Fibroblast of lung (primary cell): ENCODE measurements around the gene CPSF4L.

Experiments used
- EZH2 ChIP-seq: IDR thresholded peaks from 2 replicates; pipeline ENCODE4 v1.5.1; 2012; ENCODE audit warnings: low read length, control low read depth, mild to moderate bottlenecking; ENCODE audit errors: missing control alignments
- TF ChIP-seq, protein P1 (sequence below), 2 donors: IDR thresholded peaks in 1 of 2; conservative IDR thresholded peaks in 1 of 2; 1 replicate in 1 of 2; 2 replicates in 1 of 2; pipeline ENCODE4 v1.5.1; 2011 to 2012; ENCODE audit warnings: low read length in 2 of 2, control low read depth in 1 of 2, inconsistent platforms in 1 of 2, low read depth in 1 of 2, mild to moderate bottlenecking in 1 of 2

- TF ChIP-seq, protein P1, sequence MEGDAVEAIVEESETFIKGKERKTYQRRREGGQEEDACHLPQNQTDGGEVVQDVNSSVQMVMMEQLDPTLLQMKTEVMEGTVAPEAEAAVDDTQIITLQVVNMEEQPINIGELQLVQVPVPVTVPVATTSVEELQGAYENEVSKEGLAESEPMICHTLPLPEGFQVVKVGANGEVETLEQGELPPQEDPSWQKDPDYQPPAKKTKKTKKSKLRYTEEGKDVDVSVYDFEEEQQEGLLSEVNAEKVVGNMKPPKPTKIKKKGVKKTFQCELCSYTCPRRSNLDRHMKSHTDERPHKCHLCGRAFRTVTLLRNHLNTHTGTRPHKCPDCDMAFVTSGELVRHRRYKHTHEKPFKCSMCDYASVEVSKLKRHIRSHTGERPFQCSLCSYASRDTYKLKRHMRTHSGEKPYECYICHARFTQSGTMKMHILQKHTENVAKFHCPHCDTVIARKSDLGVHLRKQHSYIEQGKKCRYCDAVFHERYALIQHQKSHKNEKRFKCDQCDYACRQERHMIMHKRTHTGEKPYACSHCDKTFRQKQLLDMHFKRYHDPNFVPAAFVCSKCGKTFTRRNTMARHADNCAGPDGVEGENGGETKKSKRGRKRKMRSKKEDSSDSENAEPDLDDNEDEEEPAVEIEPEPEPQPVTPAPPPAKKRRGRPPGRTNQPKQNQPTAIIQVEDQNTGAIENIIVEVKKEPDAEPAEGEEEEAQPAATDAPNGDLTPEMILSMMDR (conservative IDR thresholded peaks at IDR 0.05 in 1 of 2, IDR thresholded peaks at IDR 0.05 in 1 of 2; ENCODE audit: low read depth in 1 of 2, low read length in 2 of 2) = no peak
- TF ChIP-seq EZH2 = no peak
Measured at GRCh38 chr17:73214008-73214407, 47.7 kb downstream of the CPSF4L start.
